ENCODE data around the gene PLA2G4A.

PLA2G4A gene

GRCh38 chr1:186854102-186854501 lies 25.4 kb downstream of the PLA2G4A start:
- no peak overlapping the region for H3K4me3 ChIP-seq (ENCODE audit: low read depth, low read length)
- TF ChIP-seq CTCF (IDR thresholded peaks at IDR 0.05; ENCODE audit: low read depth, low read length) = no peak

- no peak for TF ChIP-seq CTCF (IDR thresholded peaks at IDR 0.05; ENCODE audit: low read depth, low read length)
- no peak overlapping the region for H3K4me3 ChIP-seq (ENCODE audit: low read depth, low read length)
Observed at GRCh38 chr1:186858923-186859322, 30.2 kb downstream of the PLA2G4A start.

DNA sequence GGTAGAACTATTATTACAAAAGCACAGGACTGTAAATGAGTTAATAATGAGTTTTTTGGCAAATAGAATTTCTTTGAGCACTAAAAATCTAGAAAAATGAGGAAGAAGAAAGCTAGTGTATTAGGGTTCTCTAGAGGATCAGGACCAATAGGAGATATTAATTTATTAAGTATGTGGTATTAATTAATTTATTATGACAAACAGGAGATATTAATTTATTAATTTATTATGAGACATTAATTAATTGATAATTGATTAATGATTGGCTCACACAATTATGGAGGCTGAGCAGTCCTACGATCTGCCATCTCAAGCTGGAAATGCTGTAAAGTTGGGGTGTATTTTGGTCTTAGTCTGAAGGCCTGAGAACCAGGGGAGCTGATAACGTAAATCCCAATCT lies 31.2 kb downstream of the PLA2G4A start:
- no peak for TF ChIP-seq CTCF (IDR thresholded peaks at IDR 0.05; ENCODE audit: low read depth, low read length)
- no peak overlapping the region for H3K4me3 ChIP-seq (ENCODE audit: low read depth, low read length)

GRCh38 chr1:186864296-186864695 lies 35.5 kb downstream of the PLA2G4A start:
- no peak for TF ChIP-seq CTCF (IDR thresholded peaks at IDR 0.05; ENCODE audit: low read depth, low read length)
- H3K4me3 ChIP-seq (ENCODE audit: low read depth, low read length) = no peak overlapping the region

DNA sequence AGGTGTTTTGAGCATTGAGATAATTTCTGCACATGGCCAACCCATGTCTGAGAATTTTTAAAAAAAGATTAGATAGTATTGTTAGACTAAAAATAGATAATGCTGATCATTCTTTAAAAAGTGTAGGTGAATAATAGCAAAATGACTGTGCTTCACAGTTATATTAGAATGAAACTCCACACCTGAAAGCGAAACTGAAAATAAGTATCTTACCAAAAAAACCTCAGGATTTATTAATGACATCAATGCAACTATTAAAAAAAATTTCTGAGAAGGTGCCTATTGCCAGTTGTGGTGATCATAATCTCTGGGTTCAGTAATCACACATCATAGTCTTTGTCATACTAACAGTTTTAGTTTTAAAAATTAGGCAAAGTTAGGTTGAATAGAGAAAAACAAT lies 36.5 kb downstream of the PLA2G4A start:
- no peak overlapping the region for H3K4me3 ChIP-seq (ENCODE audit: low read depth, low read length)
- no peak for TF ChIP-seq CTCF (IDR thresholded peaks at IDR 0.05; ENCODE audit: low read depth, low read length)

GRCh38 chr1:186865857-186866256 lies 37.1 kb downstream of the PLA2G4A start:
- no peak for TF ChIP-seq CTCF (IDR thresholded peaks at IDR 0.05; ENCODE audit: low read depth, low read length)
- H3K4me3 ChIP-seq (ENCODE audit: low read depth, low read length) = no peak overlapping the region

- TF ChIP-seq CTCF (IDR thresholded peaks at IDR 0.05; ENCODE audit: low read depth, low read length) = no peak
Observed at GRCh38 chr1:186869526-186870228, 40.9 kb downstream of the PLA2G4A start.

More at GRCh38 chr1:186869526-186870228, 40.9 kb downstream of the PLA2G4A start:
- no peak overlapping the region for H3K4me3 ChIP-seq (ENCODE audit: low read depth, low read length)

Measured in WI38 (cell line).